GM18907 (cell line): ENCODE results near the gene ANO2.

Experiments used
- ATAC-seq: cut with Tn5 transposase; IDR thresholded peaks from one replicate; pipeline ENCODE4 v1.9.1; 2021; ENCODE audit warnings: mild to moderate bottlenecking, moderate library complexity; ENCODE audit not compliant: unreplicated experiment

The ANO2 gene

GRCh38 chr12:5631497-5631896, 313.6 kb downstream of the ANO2 start:
- no peak for ATAC-seq

GRCh38 chr12:5630726-5631125, 314.3 kb downstream of the ANO2 start:
- no peak for ATAC-seq

GRCh38 chr12:5628501-5628900, 316.6 kb downstream of the ANO2 start:
- ATAC-seq = no peak

GRCh38 chr12:5627053-5627630, 317.9 kb downstream of the ANO2 start:
- ATAC-seq = no peak

- ATAC-seq = no peak
Observed at GRCh38 chr12:5626151-5626550, 318.9 kb downstream of the ANO2 start.

- no peak for ATAC-seq
Observed at GRCh38 chr12:5624486-5625272, 320.4 kb downstream of the ANO2 start.

- no peak for ATAC-seq
Observed at GRCh38 chr12:5623411-5623810, 321.6 kb downstream of the ANO2 start.

GRCh38 chr12:5622280-5622679, 322.8 kb downstream of the ANO2 start:
- ATAC-seq = no peak

- ATAC-seq = no peak
Observed at GRCh38 chr12:5621329-5621728, 323.7 kb downstream of the ANO2 start.

- ATAC-seq = no peak
Observed at GRCh38 chr12:5620896-5621295, 324.2 kb downstream of the ANO2 start.

GRCh38 chr12:5619628-5620027, 325.4 kb downstream of the ANO2 start:
- ATAC-seq = no peak

- ATAC-seq = no peak
Observed at GRCh38 chr12:5616854-5617253, 328.2 kb downstream of the ANO2 start.

GRCh38 chr12:5615760-5616159, 329.3 kb downstream of the ANO2 start:
- ATAC-seq = no peak

- no peak for ATAC-seq
Observed at GRCh38 chr12:5614256-5614655, 330.8 kb downstream of the ANO2 start.

- ATAC-seq = no peak
Observed at GRCh38 chr12:5612556-5613410, 332.3 kb downstream of the ANO2 start.

GRCh38 chr12:5611162-5611561, 333.9 kb downstream of the ANO2 start:
- no peak for ATAC-seq

GRCh38 chr12:5599378-5599777, 345.7 kb downstream of the ANO2 start:
- ATAC-seq = no peak

GRCh38 chr12:5593998-5594397, 351.1 kb downstream of the ANO2 start:
- no peak for ATAC-seq

- no peak for ATAC-seq
Observed at GRCh38 chr12:5593086-5593485, 352.0 kb downstream of the ANO2 start.

- ATAC-seq = no peak
Observed at GRCh38 chr12:5592310-5592709, 352.7 kb downstream of the ANO2 start.

- no peak for ATAC-seq
Observed at GRCh38 chr12:5590316-5590715, 354.7 kb downstream of the ANO2 start.

- no peak for ATAC-seq
Observed at GRCh38 chr12:5589054-5589453, 356.0 kb downstream of the ANO2 start.
